PC-3 (cell line): ENCODE data around the gene TFDP2.

ENCODE experiments used
- EZH2 ChIP-seq: fragments of 300-600 bp; sonication (generic); IDR thresholded peaks from one replicate; pipeline ENCODE4 v1.6.1; 2017; ENCODE audit warnings: antibody characterized with exemption, mild to moderate bottlenecking, low read length; ENCODE audit not compliant: unreplicated experiment
- EZH2phosphoT487 ChIP-seq: fragments of 300-600 bp; sonication (generic); IDR thresholded peaks from 2 replicates; pipeline ENCODE4 v1.6.1; 2018; ENCODE audit warnings: mild to moderate bottlenecking, antibody characterized with exemption, low read length, borderline replicate concordance
- TF ChIP-seq, protein P1 (sequence below): fragments of 300-600 bp; sonication (generic); conservative IDR thresholded peaks from 2 replicates; pipeline ENCODE4 v1.5.1; 2017; ENCODE audit warnings: antibody characterized with exemption, low read depth, mild to moderate bottlenecking, low read length

DNA sequence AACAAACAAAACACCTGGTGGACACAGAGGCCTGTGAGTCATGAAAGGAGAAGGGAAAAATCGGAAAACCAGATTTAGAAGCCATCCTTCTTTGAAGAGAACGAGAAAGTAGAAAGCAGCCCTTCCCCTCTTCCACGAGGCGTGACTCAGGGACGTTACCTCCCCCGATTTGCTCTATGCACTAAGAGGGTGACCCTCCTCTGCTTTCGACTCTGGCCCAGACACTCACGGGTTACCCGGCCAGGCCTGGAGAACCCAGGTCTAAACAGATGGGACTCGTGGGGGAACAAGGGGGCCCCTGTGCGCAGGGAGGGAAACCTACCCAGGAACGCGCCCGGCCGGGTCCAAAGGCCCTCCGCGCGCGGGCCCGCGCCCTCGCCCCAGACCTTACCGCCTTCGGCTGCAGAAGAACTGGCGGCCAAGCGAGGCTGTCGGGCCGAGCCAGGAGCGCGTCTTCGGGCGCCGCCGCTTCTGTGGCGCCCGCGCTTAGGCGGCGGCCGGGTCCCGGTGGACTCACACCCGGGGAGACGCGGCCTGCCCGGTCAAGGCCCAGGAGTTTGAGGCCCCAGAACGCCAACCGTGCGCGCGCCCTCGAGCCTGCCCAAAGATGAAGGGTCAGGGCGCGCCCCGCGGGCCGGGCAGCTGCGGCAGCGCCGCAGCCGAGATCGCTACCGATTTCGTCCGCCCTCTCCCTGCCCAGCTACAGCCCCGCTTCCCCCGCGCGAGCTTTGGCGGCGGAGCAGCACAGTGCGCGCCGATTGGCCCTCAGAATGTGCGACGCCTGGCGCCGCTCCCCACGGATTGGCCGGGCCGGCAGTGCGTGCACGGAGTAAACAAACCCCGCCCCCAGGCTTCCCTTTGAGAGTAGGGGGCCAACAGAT lies at the start of gene TFDP2:
- TF ChIP-seq, protein P1, sequence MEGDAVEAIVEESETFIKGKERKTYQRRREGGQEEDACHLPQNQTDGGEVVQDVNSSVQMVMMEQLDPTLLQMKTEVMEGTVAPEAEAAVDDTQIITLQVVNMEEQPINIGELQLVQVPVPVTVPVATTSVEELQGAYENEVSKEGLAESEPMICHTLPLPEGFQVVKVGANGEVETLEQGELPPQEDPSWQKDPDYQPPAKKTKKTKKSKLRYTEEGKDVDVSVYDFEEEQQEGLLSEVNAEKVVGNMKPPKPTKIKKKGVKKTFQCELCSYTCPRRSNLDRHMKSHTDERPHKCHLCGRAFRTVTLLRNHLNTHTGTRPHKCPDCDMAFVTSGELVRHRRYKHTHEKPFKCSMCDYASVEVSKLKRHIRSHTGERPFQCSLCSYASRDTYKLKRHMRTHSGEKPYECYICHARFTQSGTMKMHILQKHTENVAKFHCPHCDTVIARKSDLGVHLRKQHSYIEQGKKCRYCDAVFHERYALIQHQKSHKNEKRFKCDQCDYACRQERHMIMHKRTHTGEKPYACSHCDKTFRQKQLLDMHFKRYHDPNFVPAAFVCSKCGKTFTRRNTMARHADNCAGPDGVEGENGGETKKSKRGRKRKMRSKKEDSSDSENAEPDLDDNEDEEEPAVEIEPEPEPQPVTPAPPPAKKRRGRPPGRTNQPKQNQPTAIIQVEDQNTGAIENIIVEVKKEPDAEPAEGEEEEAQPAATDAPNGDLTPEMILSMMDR = no peak
- TF ChIP-seq EZH2 (no peak), EZH2phosphoT487 (no peak)
